ENCODE results near the gene EIF4E. TPM values are rescaled to one million over a fixed set of nuclear protein-coding genes. Genes with fewer than 3 reads are reported as not detected.

The EIF4E gene
- polyA plus RNA-seq, 2 donors = 16.7 to 56.1 TPM

- H3K36me3 ChIP-seq (ENCODE audit: control insufficient read depth in 2 of 2, insufficient read depth in 2 of 2, low read length in 1 of 2) = no peaks in the 10 kb centered on the region
- WGBS, 2 donors = 63 to 71% methylated on average over 5 of the region's 5 CpGs
- H3K9me3 ChIP-seq (ENCODE audit: control insufficient read depth in 2 of 2, insufficient read depth in 1 of 2, low read depth in 1 of 2, low read length in 1 of 2) = no peaks in the 10 kb centered on the region
- H3K4me1 ChIP-seq (ENCODE audit: control insufficient read depth in 2 of 2, insufficient read depth in 2 of 2, low read length in 1 of 2) = no peaks in the 10 kb centered on the region
- H3K27ac ChIP-seq (ENCODE audit: low read depth in 2 of 2, low read length in 1 of 2) = no peak overlapping the region
- H3K27me3 ChIP-seq (ENCODE audit: control insufficient read depth in 1 of 2, insufficient read depth in 2 of 2, low read length in 2 of 2) = no peaks in the 10 kb centered on the region
- H3K4me3 ChIP-seq (ENCODE audit: low read depth in 1 of 2, low read length in 2 of 2) = no peak overlapping the region
Measured at GRCh38 chr4:98909646-98910401, 19.1 kb downstream of the EIF4E start.

- Histone ChIP-seq H3K27me3 (ENCODE audit: control insufficient read depth in 1 of 2, insufficient read depth in 2 of 2, low read length in 2 of 2) (no peaks in the 10 kb centered on the region), H3K9me3 (ENCODE audit: control insufficient read depth in 2 of 2, insufficient read depth in 1 of 2, low read depth in 1 of 2, low read length in 1 of 2) (no peaks in the 10 kb centered on the region), H3K4me3 (ENCODE audit: low read depth in 1 of 2, low read length in 2 of 2) (no peak overlapping the region), H3K4me1 (ENCODE audit: control insufficient read depth in 2 of 2, insufficient read depth in 2 of 2, low read length in 1 of 2) (no peaks in the 10 kb centered on the region), H3K36me3 (ENCODE audit: control insufficient read depth in 2 of 2, insufficient read depth in 2 of 2, low read length in 1 of 2) (no peaks in the 10 kb centered on the region), H3K27ac (ENCODE audit: low read depth in 2 of 2, low read length in 1 of 2) (no peak overlapping the region)
- 34 to 42% methylated on average over 2 of the region's 2 CpGs for WGBS, 2 donors
Measured at GRCh38 chr4:98908703-98909262, 20.1 kb downstream of the EIF4E start.

GRCh38 chr4:98908182-98908581 is 20.8 kb downstream of the EIF4E start:
- H3K36me3 ChIP-seq (ENCODE audit: control insufficient read depth in 2 of 2, insufficient read depth in 2 of 2, low read length in 1 of 2) = no peaks in the 10 kb centered on the region
- no peaks in the 10 kb centered on the region for H3K27me3 ChIP-seq (ENCODE audit: control insufficient read depth in 1 of 2, insufficient read depth in 2 of 2, low read length in 2 of 2)
- H3K4me1 ChIP-seq (ENCODE audit: control insufficient read depth in 2 of 2, insufficient read depth in 2 of 2, low read length in 1 of 2) = no peaks in the 10 kb centered on the region
- H3K27ac ChIP-seq (ENCODE audit: low read depth in 2 of 2, low read length in 1 of 2) = no peak overlapping the region
- H3K4me3 ChIP-seq (ENCODE audit: low read depth in 1 of 2, low read length in 2 of 2) = no peak overlapping the region
- 37 to 47% methylated on average over 3 of the region's 3 CpGs for WGBS, 2 donors
- H3K9me3 ChIP-seq (ENCODE audit: control insufficient read depth in 2 of 2, insufficient read depth in 1 of 2, low read depth in 1 of 2, low read length in 1 of 2) = no peaks in the 10 kb centered on the region

- Histone ChIP-seq H3K27ac (ENCODE audit: low read depth in 2 of 2, low read length in 1 of 2) (no peak overlapping the region), H3K27me3 (ENCODE audit: control insufficient read depth in 1 of 2, insufficient read depth in 2 of 2, low read length in 2 of 2) (no peaks in the 10 kb centered on the region), H3K4me3 (ENCODE audit: low read depth in 1 of 2, low read length in 2 of 2) (no peak overlapping the region), H3K36me3 (ENCODE audit: control insufficient read depth in 2 of 2, insufficient read depth in 2 of 2, low read length in 1 of 2) (no peaks in the 10 kb centered on the region), H3K9me3 (ENCODE audit: control insufficient read depth in 2 of 2, insufficient read depth in 1 of 2, low read depth in 1 of 2, low read length in 1 of 2) (no peaks in the 10 kb centered on the region), H3K4me1 (ENCODE audit: control insufficient read depth in 2 of 2, insufficient read depth in 2 of 2, low read length in 1 of 2) (no peaks in the 10 kb centered on the region)
Measured at GRCh38 chr4:98905839-98906238, 23.1 kb downstream of the EIF4E start.

GRCh38 chr4:98905297-98905696 is 23.6 kb downstream of the EIF4E start:
- H3K4me3 ChIP-seq (ENCODE audit: low read depth in 1 of 2, low read length in 2 of 2) = no peak overlapping the region
- no peak overlapping the region for H3K27ac ChIP-seq (ENCODE audit: low read depth in 2 of 2, low read length in 1 of 2)
- H3K36me3 ChIP-seq (ENCODE audit: control insufficient read depth in 2 of 2, insufficient read depth in 2 of 2, low read length in 1 of 2) = no peaks in the 10 kb centered on the region
- no peaks in the 10 kb centered on the region for H3K9me3 ChIP-seq (ENCODE audit: control insufficient read depth in 2 of 2, insufficient read depth in 1 of 2, low read depth in 1 of 2, low read length in 1 of 2)
- WGBS, 2 donors = 98 to 99% methylated on average over 3 of the region's 3 CpGs
- H3K27me3 ChIP-seq (ENCODE audit: control insufficient read depth in 1 of 2, insufficient read depth in 2 of 2, low read length in 2 of 2) = no peaks in the 10 kb centered on the region
- H3K4me1 ChIP-seq (ENCODE audit: control insufficient read depth in 2 of 2, insufficient read depth in 2 of 2, low read length in 1 of 2) = no peaks in the 10 kb centered on the region

- H3K36me3 ChIP-seq (ENCODE audit: control insufficient read depth in 2 of 2, insufficient read depth in 2 of 2, low read length in 1 of 2) = no peaks in the 10 kb centered on the region
- WGBS, 2 donors = 86 to 87% methylated on average over 5 of the region's 5 CpGs
- H3K4me1 ChIP-seq (ENCODE audit: control insufficient read depth in 2 of 2, insufficient read depth in 2 of 2, low read length in 1 of 2) = no peaks in the 10 kb centered on the region
- no peak overlapping the region for H3K27ac ChIP-seq (ENCODE audit: low read depth in 2 of 2, low read length in 1 of 2)
- no peak overlapping the region for H3K4me3 ChIP-seq (ENCODE audit: low read depth in 1 of 2, low read length in 2 of 2)
- H3K27me3 ChIP-seq (ENCODE audit: control insufficient read depth in 1 of 2, insufficient read depth in 2 of 2, low read length in 2 of 2) = no peaks in the 10 kb centered on the region
- no peaks in the 10 kb centered on the region for H3K9me3 ChIP-seq (ENCODE audit: control insufficient read depth in 2 of 2, insufficient read depth in 1 of 2, low read depth in 1 of 2, low read length in 1 of 2)
Measured at GRCh38 chr4:98903963-98904362, 25.0 kb downstream of the EIF4E start.

GRCh38 chr4:98903561-98903960 is 25.4 kb downstream of the EIF4E start:
- H3K4me3 ChIP-seq (ENCODE audit: low read depth in 1 of 2, low read length in 2 of 2) = no peak overlapping the region
- H3K27me3 ChIP-seq (ENCODE audit: control insufficient read depth in 1 of 2, insufficient read depth in 2 of 2, low read length in 2 of 2) = no peaks in the 10 kb centered on the region
- H3K27ac ChIP-seq (ENCODE audit: low read depth in 2 of 2, low read length in 1 of 2) = no peak overlapping the region
- WGBS, 2 donors = 72 to 84% methylated on average over 2 of the region's 2 CpGs
- H3K4me1 ChIP-seq (ENCODE audit: control insufficient read depth in 2 of 2, insufficient read depth in 2 of 2, low read length in 1 of 2) = no peaks in the 10 kb centered on the region
- H3K9me3 ChIP-seq (ENCODE audit: control insufficient read depth in 2 of 2, insufficient read depth in 1 of 2, low read depth in 1 of 2, low read length in 1 of 2) = no peaks in the 10 kb centered on the region
- no peaks in the 10 kb centered on the region for H3K36me3 ChIP-seq (ENCODE audit: control insufficient read depth in 2 of 2, insufficient read depth in 2 of 2, low read length in 1 of 2)

GRCh38 chr4:98899277-98899676 is 29.7 kb downstream of the EIF4E start:
- H3K9me3 ChIP-seq (ENCODE audit: control insufficient read depth in 2 of 2, insufficient read depth in 1 of 2, low read depth in 1 of 2, low read length in 1 of 2) = no peaks in the 10 kb centered on the region
- H3K36me3 ChIP-seq (ENCODE audit: control insufficient read depth in 2 of 2, insufficient read depth in 2 of 2, low read length in 1 of 2) = no peaks in the 10 kb centered on the region
- H3K4me3 ChIP-seq (ENCODE audit: low read depth in 1 of 2, low read length in 2 of 2) = no peak overlapping the region
- H3K27me3 ChIP-seq (ENCODE audit: control insufficient read depth in 1 of 2, insufficient read depth in 2 of 2, low read length in 2 of 2) = no peaks in the 10 kb centered on the region
- WGBS, 2 donors = 89 to 100% methylated on average over 1 of the region's 1 CpG
- H3K4me1 ChIP-seq (ENCODE audit: control insufficient read depth in 2 of 2, insufficient read depth in 2 of 2, low read length in 1 of 2) = no peaks in the 10 kb centered on the region
- H3K27ac ChIP-seq (ENCODE audit: low read depth in 2 of 2, low read length in 1 of 2) = no peak overlapping the region

GRCh38 chr4:98891478-98892337 is 37.2 kb downstream of the EIF4E start:
- Histone ChIP-seq H3K4me3 (ENCODE audit: low read depth in 1 of 2, low read length in 2 of 2) (no peak overlapping the region), H3K27ac (ENCODE audit: low read depth in 2 of 2, low read length in 1 of 2) (no peak overlapping the region), H3K4me1 (ENCODE audit: control insufficient read depth in 2 of 2, insufficient read depth in 2 of 2, low read length in 1 of 2) (no peaks in the 10 kb centered on the region), H3K9me3 (ENCODE audit: control insufficient read depth in 2 of 2, insufficient read depth in 1 of 2, low read depth in 1 of 2, low read length in 1 of 2) (no peaks in the 10 kb centered on the region), H3K27me3 (ENCODE audit: control insufficient read depth in 1 of 2, insufficient read depth in 2 of 2, low read length in 2 of 2) (no peaks in the 10 kb centered on the region), H3K36me3 (ENCODE audit: control insufficient read depth in 2 of 2, insufficient read depth in 2 of 2, low read length in 1 of 2) (peaks cover 3 to 4% of the 10 kb centered on the region in 2 donors)
- 98% methylated on average over 11 of the region's 11 CpGs for WGBS, 2 donors
